Keratinocyte (primary cell): Measurements from ENCODE around the gene KNL1.

Experiments used
- CTCF ChIP-seq, 3 experiments: IDR thresholded peaks in 1 of 3; conservative IDR thresholded peaks in 1 of 3; optimal IDR thresholded peaks in 1 of 3; 2 replicates in 2 of 3; 3 replicates in 1 of 3; pipeline versions ENCODE3 to v1.5.1; 2011; ENCODE audit warnings: low read length in 3 of 3, mild to moderate bottlenecking in 3 of 3, moderate library complexity in 2 of 3, control low read depth in 1 of 3, inconsistent platforms in 1 of 3; ENCODE audit not compliant: insufficient read depth in 2 of 3; ENCODE audit errors: extremely low read depth in 1 of 3
- EZH2 ChIP-seq: IDR thresholded peaks from one replicate; pipeline ENCODE4 v1.6.1; 2012; ENCODE audit warnings: inconsistent platforms, mild to moderate bottlenecking, low read length, moderate library complexity

GRCh38 chr15:40567111-40567510 is 26.9 kb upstream of the KNL1 start:
- TF ChIP-seq CTCF (optimal IDR thresholded peaks at IDR 0.05 in 1 of 3, IDR thresholded peaks at IDR 0.05 in 1 of 3, conservative IDR thresholded peaks at IDR 0.05 in 1 of 3; ENCODE audit: extremely low read depth in 1 of 3, insufficient read depth in 2 of 3, low read length in 3 of 3) (peak in 2 of 3 experiments; percentile 22 to 45), EZH2 (no peak)
